Head of caudate nucleus (tissue), 42 donors: ENCODE results near the gene NIN.
A peak's percentile ranks its signal among the peaks of the same experiment; 100 is the strongest.

Experiments used
- DNase-seq, 42 donors: peaks; one replicate each; pipeline versions ENCODE4 v3.0.0 to v3.0.0-alpha.2; 2020 to 2021; ENCODE audit warnings: mixed read lengths in 7 of 42
- intact Hi-C: fragments of 100-400 bp; cut with DNase I; formaldehyde crosslinking; loops from one replicate; pipeline ENCODE4 v1.15.0; 2022

Gene NIN

DNA sequence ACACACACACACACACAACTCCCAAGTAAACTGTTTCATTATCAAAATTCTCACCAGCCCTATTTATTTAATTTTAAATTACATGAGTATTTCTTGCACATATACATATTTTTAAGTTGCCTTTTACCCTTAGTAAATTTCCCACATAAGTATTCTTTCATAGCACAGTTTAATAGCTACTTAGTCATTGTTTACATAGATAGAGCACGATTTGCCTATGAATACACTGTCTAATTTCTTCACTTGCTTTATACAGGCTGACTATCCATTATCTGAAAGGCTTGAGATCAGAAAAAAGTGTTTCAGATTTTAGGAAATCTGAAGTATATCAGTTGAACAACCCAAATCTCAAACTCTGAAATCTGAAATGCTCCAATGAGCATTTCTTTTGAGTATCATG is 30.9 kb downstream of the NIN start:
- intact Hi-C loops: no loop called here
- DNase-seq: no peak

DNA sequence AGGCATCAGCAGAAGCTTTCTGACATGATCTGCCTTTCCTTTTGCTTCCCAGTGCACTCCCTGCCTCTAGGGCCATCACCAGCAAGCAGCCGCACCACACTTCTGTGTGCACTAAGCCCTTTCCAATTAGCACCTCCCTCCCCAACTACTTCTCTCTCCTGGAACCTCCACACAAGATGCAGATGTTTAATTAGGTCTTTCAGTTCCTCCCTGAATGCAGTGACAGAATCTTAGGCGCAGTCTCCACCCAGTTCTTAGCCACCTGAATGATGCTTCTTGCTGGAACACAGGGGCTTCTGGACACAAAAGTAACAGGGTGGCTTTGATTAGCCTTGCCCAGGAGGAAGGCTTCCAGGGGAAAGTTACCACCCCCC is 32.9 kb downstream of the NIN start:
- peak in 1 of 42 donors; percentile 28 for DNase-seq
- intact Hi-C loops: no loop called here

DNA sequence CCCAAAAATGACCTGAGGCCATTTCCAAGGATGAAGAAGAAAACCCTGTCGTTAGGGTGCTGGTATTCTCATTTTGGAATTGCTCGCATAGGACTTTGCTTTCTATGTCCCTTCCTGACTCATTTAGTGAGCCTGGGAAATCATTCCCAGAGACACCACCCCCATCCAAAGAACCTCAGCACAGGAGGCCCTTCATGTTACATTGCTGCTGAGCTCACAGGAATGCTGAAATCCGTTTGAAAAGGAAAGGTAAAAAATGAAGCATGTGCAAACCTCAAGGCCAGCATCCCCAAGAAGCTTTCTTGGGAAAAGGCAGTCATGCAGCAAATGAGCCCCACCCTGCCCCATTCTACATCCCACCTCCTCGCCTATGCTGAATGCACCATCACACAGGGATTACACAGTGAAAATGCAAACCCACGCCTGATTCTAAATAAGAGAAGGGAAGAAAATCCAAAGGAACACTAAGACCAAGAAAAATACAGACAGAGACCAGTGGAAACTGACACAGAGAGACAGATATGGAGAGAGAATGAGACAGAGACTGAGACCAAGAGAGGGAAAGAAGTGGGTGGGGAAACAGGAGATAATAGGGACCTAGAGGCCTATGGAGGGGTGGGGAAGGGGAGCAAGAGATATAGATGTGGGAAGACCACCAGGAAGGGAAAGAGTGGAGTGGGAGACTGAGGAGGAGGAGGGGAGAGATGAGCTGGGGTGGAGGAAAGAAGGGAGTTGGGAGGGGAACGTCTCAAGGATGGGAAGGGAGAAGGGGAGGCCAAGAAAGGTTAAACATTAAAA is 33.5 kb downstream of the NIN start:
- DNase-seq: peak in 26 of 42 donors; percentile 21 to 82 (median 55)
- intact Hi-C loops: no loop called here

DNA sequence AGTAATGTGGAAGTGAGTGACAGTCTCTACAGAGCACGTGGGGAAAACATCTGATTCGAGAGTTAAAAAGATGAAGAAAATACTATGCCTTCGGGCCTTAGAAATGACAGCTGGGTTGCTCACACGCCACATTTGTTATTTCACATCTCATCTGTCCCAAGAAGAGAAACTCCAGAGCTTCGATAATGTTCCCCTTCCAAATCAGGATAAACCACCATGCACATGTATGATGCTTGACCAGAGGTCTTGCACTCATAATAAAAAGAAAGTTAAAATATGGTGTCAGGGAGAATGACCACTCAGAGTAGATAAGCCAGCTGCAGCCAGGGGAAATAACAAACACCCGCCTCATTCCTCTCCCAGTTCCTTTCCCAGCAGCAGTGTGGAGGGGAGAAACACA is 34.6 kb downstream of the NIN start:
- no peak for DNase-seq
- intact Hi-C loops: no loop called here

DNA sequence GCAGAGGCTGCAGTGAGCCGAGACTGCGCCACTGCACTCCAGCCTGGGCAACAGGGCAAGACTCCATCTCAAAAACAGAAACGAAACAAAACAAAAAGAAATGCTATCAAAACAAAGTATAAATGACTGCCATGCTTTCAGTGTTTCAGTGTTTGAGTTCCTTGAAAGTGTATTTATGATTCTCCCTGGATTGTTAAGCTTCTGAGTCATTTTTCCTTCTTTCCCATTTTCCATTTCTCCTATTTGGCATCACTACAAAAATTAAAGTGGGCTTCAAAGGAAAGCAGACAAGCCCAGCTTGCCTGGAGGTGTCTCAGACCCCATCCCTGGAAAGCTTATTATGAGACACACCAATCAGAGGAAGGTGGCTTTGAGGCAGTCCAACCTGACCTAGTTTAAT is 35.1 kb downstream of the NIN start:
- intact Hi-C loops: no loop called here
- no peak for DNase-seq

DNA sequence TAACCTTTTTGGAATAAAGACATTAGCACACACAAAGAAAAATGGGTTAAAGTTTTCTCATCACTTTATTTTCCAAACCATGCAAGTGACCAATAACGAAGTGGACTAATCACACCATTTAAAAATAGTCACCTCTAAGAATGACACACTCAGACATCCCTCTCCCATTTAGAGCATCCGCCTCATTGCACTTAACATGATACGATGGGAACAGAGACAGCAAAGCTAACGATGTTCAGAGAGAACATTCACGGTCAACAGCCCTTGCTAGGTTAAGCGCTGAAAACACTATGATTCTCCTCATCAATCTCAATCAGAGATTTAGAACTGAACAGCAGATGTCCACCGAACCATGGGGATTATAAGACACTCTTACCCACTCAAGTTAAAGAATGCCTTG is 35.8 kb downstream of the NIN start:
- intact Hi-C loops: no loop called here
- no peak for DNase-seq

DNA sequence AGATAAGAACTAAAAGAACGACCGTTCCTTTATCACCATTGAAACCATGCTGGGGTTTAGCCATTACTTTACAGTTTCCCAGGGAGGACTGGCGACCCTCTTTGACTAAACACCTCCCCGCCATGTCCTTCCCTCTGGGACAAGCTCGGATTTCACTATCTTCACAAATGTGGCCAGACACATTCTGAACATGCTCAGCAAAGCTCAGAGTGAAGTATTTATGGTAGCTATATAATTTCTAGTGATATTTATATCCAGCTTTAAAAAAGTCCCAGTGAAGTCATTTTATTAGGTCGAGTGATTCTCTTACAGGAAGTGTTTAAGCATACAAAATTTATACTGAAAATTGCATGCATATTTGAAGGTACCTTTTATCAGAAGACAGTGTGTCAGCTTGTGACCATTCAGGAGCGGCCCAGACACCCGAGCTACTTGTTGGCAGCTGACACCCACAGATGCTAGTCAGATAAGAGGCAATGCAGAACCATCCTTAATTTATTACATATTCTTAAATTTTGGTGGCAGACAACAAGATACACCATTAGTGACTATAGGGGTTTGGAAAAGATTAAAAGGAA is 36.8 kb downstream of the NIN start:
- intact Hi-C loops: no loop called here
- no peak for DNase-seq

DNA sequence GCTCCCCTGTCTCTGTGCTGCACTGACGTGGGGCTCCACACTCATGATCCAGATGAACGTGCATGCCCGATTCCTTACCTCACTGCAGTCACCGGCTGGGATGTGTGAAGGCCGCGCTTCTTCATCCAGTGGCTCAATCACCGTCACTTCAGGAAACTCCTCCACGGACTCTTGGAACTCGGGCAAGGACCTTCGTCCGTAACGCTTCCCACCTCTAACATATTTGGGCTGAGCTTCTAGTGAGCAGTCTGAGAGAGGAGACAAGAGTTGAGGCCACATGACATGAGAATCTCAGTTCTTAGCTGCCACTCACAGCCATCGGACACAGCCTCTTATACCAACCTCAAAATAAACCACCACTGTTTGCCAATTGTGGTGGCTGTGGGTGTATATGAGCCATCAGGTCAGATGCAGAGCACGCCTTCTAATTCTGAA is 38.3 kb downstream of the NIN start:
- peak in 5 of 42 donors; percentile 20 to 50 (median 37) for DNase-seq
- intact Hi-C loops: no loop called here

DNA sequence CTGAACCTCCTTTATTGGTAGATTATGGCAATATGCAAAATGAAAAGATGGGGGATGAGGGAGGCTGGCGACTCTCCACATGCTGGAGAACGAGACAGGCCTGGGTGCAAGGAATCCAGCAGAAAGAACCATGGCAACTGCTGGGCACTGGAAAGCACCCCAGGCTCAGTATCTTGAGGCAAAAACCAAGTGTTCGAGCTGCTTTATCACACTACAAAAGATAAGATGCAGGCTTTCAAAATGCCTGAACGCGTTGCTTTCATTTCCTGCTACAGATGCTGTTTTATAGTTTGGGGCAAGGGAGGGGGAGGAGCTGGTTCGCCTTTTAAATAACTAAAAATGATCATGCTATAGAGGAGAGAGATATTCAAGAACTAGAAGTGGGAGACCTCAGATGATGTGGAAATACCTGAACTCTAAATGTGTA is 38.9 kb downstream of the NIN start:
- intact Hi-C loops: no loop called here

DNA sequence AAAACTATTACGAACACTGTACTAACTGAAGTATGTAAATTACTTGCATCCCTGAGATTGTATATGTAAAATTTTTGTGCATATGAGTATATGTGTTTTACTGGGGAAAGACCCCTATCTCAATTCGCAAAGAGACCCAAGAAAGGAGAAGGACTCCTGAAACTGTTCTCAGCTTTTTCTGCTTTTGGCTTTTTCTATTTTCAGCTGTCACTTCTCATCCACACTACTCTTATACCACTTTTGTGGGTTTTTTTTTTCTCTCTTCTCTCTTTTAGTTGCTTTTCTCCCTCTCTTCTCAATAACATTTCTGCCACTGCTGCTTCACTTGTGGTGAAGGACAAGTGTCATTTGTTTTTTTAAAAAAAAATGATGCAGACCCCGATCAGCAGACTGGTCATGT is 39.8 kb downstream of the NIN start:
- intact Hi-C loops: no loop called here
- DNase-seq: no peak

More for the DNA sequence above, 38.9 kb downstream of the NIN start:
- DNase-seq: no peak

DNA sequence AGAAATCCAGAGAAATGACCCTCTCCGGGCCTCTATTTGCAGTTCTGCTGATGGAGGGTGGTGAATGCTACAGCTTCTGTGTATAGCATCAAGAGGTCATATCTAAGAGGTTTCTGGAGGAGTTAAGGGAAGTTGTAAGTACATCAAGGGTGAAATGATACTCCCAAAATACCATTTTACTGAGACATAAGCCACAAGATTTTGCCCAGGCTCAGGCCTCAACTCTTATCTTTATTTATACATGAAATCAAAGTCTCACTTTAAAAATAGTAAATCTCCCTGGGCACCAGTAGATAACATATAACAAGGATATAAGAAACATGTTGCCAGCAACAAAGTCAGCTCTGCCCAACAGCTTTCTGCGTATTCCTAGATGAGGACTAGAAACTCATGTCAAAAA is 40.4 kb downstream of the NIN start:
- intact Hi-C loops: no loop called here
- no peak for DNase-seq

DNA sequence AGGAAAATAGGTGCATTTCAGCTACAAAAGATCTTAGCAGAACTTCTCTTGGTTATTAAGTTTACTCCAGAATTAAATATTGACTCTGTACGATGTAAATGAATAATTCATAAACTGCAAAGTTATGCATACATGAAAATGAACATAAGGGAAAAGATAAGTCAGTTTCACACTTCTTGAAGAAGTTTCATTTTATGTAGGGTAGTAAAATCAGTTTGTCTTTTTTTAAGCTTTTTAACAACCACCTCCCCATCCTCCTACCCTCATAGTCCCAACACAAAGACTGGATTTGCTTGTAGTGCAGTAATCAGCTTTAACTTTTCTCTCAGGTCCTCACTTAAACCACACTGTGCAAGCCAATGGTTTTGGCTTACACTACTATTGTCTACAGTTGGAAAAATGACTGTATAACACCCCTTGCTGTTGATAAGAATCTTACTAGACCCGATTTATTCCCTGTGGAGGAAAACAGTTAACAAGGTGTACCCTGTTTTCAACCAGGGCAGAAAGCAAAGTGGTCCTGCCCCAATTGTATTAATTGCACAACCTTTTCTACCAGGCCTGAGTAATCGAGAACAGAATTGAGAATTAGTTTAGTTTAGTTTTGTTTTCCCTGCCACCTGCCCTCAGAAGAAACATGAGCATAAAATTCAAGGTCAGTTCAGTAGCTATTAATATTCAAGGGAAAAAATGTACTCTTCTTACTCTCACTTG is 44.1 kb downstream of the NIN start:
- DNase-seq: no peak
- intact Hi-C loops: loop anchor here (10.0 kb wide), 1 partner anchor 78 kb away; no protein-coding TSS in a partner anchor

DNA sequence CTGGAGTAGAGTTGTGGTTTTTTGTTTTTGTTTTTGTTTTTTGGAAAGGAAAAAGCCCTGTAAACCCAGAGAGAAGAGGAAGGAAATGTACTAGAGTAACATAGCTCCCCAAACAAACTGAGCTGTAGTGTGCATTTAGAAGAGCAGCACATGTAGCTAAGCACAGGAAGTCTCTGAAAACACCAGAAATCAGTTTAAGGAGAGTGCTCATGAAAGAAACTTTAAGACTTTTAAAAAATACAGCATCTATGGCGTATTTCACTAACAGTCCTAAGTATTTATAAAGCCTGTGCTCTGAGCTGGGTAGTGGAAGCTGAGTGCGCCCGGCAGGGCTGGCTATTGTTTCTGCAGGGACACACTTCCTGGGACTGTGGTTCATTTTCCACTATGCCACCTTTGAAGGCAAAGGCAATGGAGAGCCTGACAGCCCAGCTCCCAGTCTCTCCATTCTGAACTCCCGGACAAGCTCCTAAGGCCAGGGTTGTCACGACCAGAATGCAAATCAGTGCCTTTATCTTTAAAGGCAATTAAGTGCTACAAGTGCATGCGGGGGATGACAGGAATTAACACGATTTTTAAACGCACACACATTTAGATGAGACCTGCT is 45.4 kb downstream of the NIN start:
- peak in 1 of 42 donors; percentile 21 for DNase-seq
- intact Hi-C loops: loop anchor here (10.0 kb wide), 1 partner anchor 79 kb away; no protein-coding TSS in a partner anchor

DNA sequence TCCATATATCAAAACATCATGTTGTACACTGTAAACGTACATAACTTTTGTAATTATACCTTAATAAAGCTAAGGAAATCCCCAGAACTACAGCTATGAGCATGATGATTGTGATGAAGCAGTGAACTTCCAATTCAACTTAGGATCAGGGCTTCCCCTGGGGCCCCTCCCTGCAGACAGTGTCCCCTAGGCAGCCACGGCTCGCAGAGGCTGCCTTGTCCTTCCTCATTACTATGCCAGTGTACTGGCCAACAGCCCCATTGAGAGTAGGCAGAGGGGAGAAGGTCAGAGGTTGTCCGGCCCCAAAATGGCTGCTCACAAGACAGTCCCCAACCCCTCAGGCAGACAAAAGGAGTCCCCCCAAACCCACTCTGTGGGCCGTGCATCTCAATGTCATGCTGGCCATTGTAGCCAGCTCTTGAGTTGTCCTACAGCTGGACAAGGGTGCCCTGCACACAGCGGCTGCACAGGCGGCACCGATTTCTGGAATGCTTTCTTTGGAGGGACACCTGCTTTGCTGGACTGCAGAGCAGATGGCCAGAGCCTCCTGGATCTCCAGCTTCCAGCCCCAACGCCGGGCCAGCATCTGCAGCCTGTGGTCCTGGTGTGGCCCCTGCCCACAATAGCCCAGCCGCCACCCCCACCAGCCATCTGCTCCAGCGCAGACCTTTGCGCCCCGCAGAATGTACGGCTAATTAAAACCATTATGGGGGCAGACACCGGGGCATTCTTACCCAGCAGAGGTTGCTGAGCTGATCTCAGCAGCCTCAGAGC is 46.1 kb downstream of the NIN start:
- no peak for DNase-seq

DNA sequence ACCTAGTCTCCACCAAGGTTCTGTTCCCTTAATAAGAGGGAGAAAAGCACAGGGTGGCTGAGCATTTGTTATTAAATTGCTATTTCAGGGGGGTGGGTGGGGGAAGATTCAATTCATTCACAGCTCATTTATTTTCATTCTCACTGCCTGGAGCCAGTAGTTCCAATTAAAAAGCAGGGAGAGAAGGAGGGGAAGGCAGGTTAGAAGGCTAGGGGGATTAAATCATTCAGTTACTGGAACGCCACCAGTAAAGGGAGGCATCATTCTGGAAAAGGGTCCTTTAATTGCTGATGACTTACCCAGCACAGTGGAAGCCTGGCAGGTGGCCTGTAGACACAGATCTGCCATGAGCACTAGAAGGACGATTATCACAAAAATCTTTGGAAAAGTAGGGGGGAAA is 47.4 kb downstream of the NIN start:
- no peak for DNase-seq
- intact Hi-C loops: loop anchor here (10.0 kb wide), 1 partner anchor 81 kb away; no protein-coding TSS in a partner anchor

More for the DNA sequence above, 46.1 kb downstream of the NIN start:
- intact Hi-C loops: loop anchor here (10.0 kb wide), 1 partner anchor 80 kb away; no protein-coding TSS in a partner anchor

DNA sequence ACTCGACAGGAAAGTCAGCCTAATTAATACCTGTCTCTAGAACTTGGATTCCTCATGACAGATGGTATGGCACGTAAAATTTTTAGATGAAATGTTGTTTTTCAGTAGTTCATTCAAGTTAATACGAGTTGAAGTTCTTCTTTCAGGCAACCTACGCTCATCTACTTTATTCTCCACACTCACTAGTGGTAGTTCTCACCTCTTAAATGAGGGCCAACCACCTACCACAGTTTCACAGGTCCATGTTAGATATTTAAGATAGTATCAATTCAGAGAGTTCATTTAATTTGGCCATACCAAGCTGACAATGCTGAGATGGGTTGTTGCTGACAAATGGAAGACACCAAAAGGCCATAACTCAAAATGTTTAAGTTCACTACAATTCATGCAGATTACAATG is 50.6 kb downstream of the NIN start:
- intact Hi-C loops: loop anchor here (10.0 kb wide), 1 partner anchor 84 kb away; no protein-coding TSS in a partner anchor
- DNase-seq: no peak

DNA sequence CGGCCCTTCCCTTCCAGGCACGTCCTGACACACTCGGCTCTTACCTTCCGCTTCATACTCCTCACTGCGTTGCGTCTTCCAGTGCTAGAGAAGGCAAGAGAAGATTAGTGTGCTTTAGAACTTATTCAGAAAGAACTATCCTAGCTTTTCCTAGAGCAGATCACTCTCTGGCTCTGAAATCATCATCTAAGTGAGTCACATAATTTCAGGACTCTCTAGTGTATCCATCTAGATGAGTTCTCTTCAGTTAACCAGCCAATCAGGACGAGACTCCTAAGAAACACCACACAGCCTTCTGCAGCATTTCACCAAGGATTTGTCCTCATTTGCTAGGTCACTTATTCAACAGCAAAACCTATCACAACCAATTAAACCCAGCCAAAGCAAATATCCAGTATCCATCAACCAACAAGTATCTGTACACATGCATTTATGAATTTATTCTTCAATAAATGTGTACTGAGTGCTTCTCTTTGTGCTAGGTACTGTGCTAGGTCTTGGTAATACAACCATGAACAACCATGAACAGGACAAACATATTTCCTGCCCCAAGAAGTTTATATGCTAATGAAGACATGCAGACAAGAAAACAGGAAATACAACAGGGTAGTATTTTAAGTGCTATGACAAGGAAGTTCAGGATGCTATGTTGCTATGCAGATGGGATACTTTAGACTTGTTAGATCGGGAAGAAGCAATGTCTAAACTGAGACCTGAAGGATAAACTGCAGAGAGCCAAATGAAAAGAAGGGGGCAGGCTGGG is 52.1 kb downstream of the NIN start:
- peak in 4 of 42 donors; percentile 27 to 62 (median 46) for DNase-seq
- intact Hi-C loops: loop anchor here (10.0 kb wide), 2 partner anchors 174 to 454 kb away; no protein-coding TSS in a partner anchor

DNA sequence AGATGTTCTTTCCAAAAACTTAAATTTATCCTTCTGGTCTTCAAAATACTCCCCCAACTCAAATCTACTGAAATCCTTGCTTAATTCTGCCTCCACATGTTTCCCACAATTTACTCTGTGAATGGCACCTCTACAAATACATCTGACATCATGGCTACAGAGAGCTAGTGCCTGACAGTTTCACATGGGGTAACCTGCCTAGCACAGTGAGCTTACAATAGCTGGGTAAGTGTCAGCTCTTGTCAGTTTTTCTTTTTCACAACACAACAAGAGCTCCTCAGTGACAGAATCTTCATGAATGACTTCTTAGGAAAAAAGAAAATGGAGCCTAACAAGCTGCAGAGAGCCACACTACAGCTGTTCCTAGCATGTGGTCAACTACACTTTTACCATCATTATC is 54.4 kb downstream of the NIN start:
- intact Hi-C loops: loop anchor here (10.0 kb wide), 2 partner anchors 172 to 452 kb away; no protein-coding TSS in a partner anchor
- DNase-seq: no peak
